Transverse colon (tissue), 4 donors: ENCODE data around the gene PTPRC.

Experiments
- CTCF ChIP-seq, 5 experiments: fragments of 200-600 bp in 3 of 5; fragments of 450-650 bp in 2 of 5; sonication (generic) in 3 of 5; IDR thresholded peaks; 1 replicate in 2 of 5; 2 replicates in 3 of 5; pipeline ENCODE4 v1.5.1; 2016 to 2017; ENCODE audit warnings: antibody characterized with exemption in 5 of 5, inconsistent platforms in 3 of 5, mild to moderate bottlenecking in 2 of 5, moderate library complexity in 1 of 5
- EP300 ChIP-seq: sonication (generic); formaldehyde crosslinking; IDR thresholded peaks from one replicate; pipeline ENCODE4 v1.6.1; 2017; ENCODE audit warnings: antibody characterized with exemption, low read depth
- POLR2A ChIP-seq: fragments of 450-650 bp; IDR thresholded peaks from one replicate; pipeline ENCODE4 v1.6.1; 2016; ENCODE audit warnings: antibody characterized with exemption, mild to moderate bottlenecking, moderate library complexity
- POLR2AphosphoS5 ChIP-seq, 3 donors: sonication (generic); formaldehyde crosslinking; IDR thresholded peaks; one replicate each; pipeline ENCODE4 v1.6.1; 2016; ENCODE audit warnings: antibody characterized with exemption in 3 of 3

DNA sequence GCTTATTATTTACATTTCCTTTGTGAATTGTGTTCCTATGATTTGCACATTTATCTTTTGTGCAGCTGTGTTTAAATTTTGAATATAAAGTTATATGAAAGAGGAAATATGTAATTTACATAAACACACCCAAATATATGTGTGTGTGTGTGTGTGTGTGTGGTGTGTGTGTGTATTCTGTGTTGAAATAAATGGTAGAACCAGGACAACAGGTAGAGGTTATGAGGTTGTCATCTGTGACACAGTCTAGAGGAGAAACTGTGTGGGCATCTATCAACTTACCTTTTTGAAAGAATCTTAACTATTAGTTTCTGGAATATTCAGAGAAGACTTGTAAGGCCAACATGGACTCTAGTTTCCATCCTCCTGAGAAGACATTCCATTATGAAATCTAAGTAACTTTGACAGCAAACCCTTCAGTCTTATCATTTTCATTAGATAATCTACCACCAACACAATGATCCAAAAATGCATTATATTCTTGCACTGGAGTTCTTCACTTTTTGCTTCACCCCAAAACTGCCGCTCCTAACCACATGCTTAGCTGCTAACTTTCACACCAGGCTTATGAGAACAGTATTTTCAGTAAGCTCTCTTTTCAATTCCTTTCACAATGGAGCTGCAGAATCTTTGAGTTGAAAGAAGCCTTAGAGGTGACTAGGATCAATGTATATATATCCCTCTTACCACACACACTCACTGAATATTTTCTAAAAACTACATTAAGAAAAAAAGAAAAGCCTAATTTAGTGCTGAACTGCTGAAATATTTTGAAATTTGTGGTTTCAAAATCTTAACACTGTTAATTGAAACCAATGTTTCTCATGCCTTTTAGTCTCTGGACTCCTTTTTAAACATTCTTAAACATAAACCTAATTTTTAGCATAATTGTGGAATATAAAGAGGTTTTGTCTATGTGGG is 21.8 kb downstream of the PTPRC start:
- TF ChIP-seq CTCF (IDR thresholded peaks at IDR 0.05) (no peak), POLR2A (no peak), POLR2AphosphoS5 (IDR thresholded peaks at IDR 0.05) (no peak), EP300 (no peak)
